Measurements from ENCODE around the gene TEX44. TPM values are rescaled to one million over a fixed set of nuclear protein-coding genes. Genes with fewer than 3 reads are reported as not detected.

The TEX44 gene
- total and polyA plus RNA-seq, 2 of the 13 experiments (the other 11 are each of a cell fraction or from before 2014, with no cell fraction given), result not detected

- TF ChIP-seq ATF2 (CRISPR knock-in tag; IDR thresholded peaks at IDR 0.05), result no peak
- peak; percentile 67 for TF ChIP-seq KLF11 (CRISPR knock-in tag; IDR thresholded peaks at IDR 0.05)
- no peak for TF ChIP-seq ZUFSP (CRISPR knock-in tag; IDR thresholded peaks at IDR 0.05; ENCODE audit: borderline replicate concordance)
- peak; percentile 79 for TF ChIP-seq ZNF761 (CRISPR knock-in tag; conservative IDR thresholded peaks at IDR 0.05)
- no peak for TF ChIP-seq SATB2 (CRISPR knock-in tag; IDR thresholded peaks at IDR 0.05)
- 0 out of 2 replicates have a peak, but pooled peaks have one; percentile 24 for TF ChIP-seq ZNF256 (CRISPR knock-in tag; conservative IDR thresholded peaks at IDR 0.05)
- peak; percentile 88; the same call in 1 of the 2 replicates for TF ChIP-seq ZNF891 (CRISPR knock-in tag; IDR thresholded peaks at IDR 0.05)
- TF ChIP-seq HNRNPLL (IDR thresholded peaks at IDR 0.05; ENCODE audit: low read depth, low read length, poor library complexity, severe bottlenecking), result peak; percentile 47
- no peak for TF ChIP-seq ZNF720 (CRISPR knock-in tag; IDR thresholded peaks at IDR 0.05)
- TF ChIP-seq USF2 (IDR thresholded peaks at IDR 0.05; ENCODE audit: low read depth, low read length), result no peak
- TF ChIP-seq USF2 (CRISPR knock-in tag; IDR thresholded peaks at IDR 0.05; ENCODE audit: borderline replicate concordance), result peak; percentile 30; the same call in 1 of the 2 replicates
- TF ChIP-seq ZBTB21 (CRISPR knock-in tag; IDR thresholded peaks at IDR 0.05), result no peak
- TF ChIP-seq GPN1 (CRISPR knock-in tag; IDR thresholded peaks at IDR 0.05; ENCODE audit: borderline replicate concordance), result no peak
- peak; percentile 45 for TF ChIP-seq SKI (IDR thresholded peaks at IDR 0.05; ENCODE audit: partially characterized antibody)
- TF ChIP-seq RXRB (CRISPR knock-in tag; IDR thresholded peaks at IDR 0.05; ENCODE audit: borderline replicate concordance), result 0 out of 2 replicates have a peak, but pooled peaks have one; percentile 17
- TF ChIP-seq RBAK (CRISPR knock-in tag; IDR thresholded peaks at IDR 0.05), result no peak
- no peak for TF ChIP-seq ZNF296 (CRISPR knock-in tag; conservative IDR thresholded peaks at IDR 0.05)
- no peak for TF ChIP-seq ZMAT5 (CRISPR knock-in tag; IDR thresholded peaks at IDR 0.05; ENCODE audit: borderline replicate concordance, low read depth)
- TF ChIP-seq CBX5 (CRISPR knock-in tag; IDR thresholded peaks at IDR 0.05; ENCODE audit: borderline replicate concordance), result no peak; the same call in 1 of the 2 replicates
- no peak for TF ChIP-seq ZNF496 (CRISPR knock-in tag; IDR thresholded peaks at IDR 0.05; ENCODE audit: insufficient replicate concordance)
- TF ChIP-seq NKX3-1 (CRISPR knock-in tag; IDR thresholded peaks at IDR 0.05), result peak; percentile 91; the same call in 1 of the 2 replicates
Measured at GRCh38 chr2:231613663-231614558, 21.2 kb downstream of the TEX44 start (continued).
